ACHN (cell line): ENCODE results near the gene CENPP.

Experiments
- DNase-seq: peaks from one replicate; pipeline ENCODE4 v3.0.0-alpha.2; 2015
- in situ Hi-C: cut with HindIII; loops from 2 replicates; pipeline ENCODE4 v1.10.0; 2017; ENCODE audit warnings: low sequenced_read_pairs, low pct_ligation_motif_present, low pct_unique_long_range_greater_than_20kb

CENPP gene

GRCh38 chr9:92359394-92359995 lies 33.7 kb downstream of the CENPP start:
- in situ Hi-C loops: no loop called here
- DNase-seq: no peak

- in situ Hi-C loops: no loop called here
- DNase-seq: no peak
Measured at GRCh38 chr9:92360083-92360482, 34.3 kb downstream of the CENPP start.

GRCh38 chr9:92369075-92369474 lies 43.3 kb downstream of the CENPP start:
- DNase-seq: no peak
- in situ Hi-C loops: no loop called here

GRCh38 chr9:92373167-92373566 lies 47.4 kb downstream of the CENPP start:
- in situ Hi-C loops: no loop called here
- no peak for DNase-seq

- in situ Hi-C loops: no loop called here
- no peak for DNase-seq
Measured at GRCh38 chr9:92377876-92378275, 52.1 kb downstream of the CENPP start.

- DNase-seq: no peak
- in situ Hi-C loops: no loop called here
Measured at GRCh38 chr9:92378865-92379560, 53.3 kb downstream of the CENPP start.

- in situ Hi-C loops: no loop called here
- no peak for DNase-seq
Measured at GRCh38 chr9:92380603-92381002, 54.9 kb downstream of the CENPP start.

- DNase-seq: no peak
- in situ Hi-C loops: no loop called here
Measured at GRCh38 chr9:92381775-92382174, 56.0 kb downstream of the CENPP start.

- in situ Hi-C loops: no loop called here
- DNase-seq: no peak
Measured at GRCh38 chr9:92384375-92384774, 58.6 kb downstream of the CENPP start.

- in situ Hi-C loops: no loop called here
- no peak for DNase-seq
Measured at GRCh38 chr9:92385001-92385400, 59.2 kb downstream of the CENPP start.

GRCh38 chr9:92385477-92385876 lies 59.7 kb downstream of the CENPP start:
- no peak for DNase-seq
- in situ Hi-C loops: no loop called here

- in situ Hi-C loops: no loop called here
- no peak for DNase-seq
Measured at GRCh38 chr9:92385953-92386352, 60.2 kb downstream of the CENPP start.

- in situ Hi-C loops: no loop called here
- no peak for DNase-seq
Measured at GRCh38 chr9:92392690-92393089, 66.9 kb downstream of the CENPP start.

GRCh38 chr9:92393686-92394085 lies 67.9 kb downstream of the CENPP start:
- in situ Hi-C loops: no loop called here
- no peak for DNase-seq

GRCh38 chr9:92395617-92396016 lies 69.9 kb downstream of the CENPP start:
- in situ Hi-C loops: no loop called here
- no peak for DNase-seq

- in situ Hi-C loops: no loop called here
Measured at GRCh38 chr9:92397853-92398252, 72.1 kb downstream of the CENPP start.

GRCh38 chr9:92402360-92402759 lies 76.6 kb downstream of the CENPP start:
- DNase-seq: no peak
- in situ Hi-C loops: no loop called here

More at GRCh38 chr9:92397853-92398252, 72.1 kb downstream of the CENPP start:
- DNase-seq: no peak

- in situ Hi-C loops: no loop called here
- no peak for DNase-seq
Measured at GRCh38 chr9:92402826-92403745, 77.3 kb downstream of the CENPP start.

GRCh38 chr9:92404042-92404836 lies 78.5 kb downstream of the CENPP start, which contains the start of gene OGN:
Gene OGN (minus strand): TSS chr9:92404578. CDS start chr9:92403407, 1,171 bp downstream.
- in situ Hi-C loops: no loop called here
- DNase-seq: no peak
